H9 (cell line): ENCODE results near the gene AMER2. TPM values are rescaled to one million over a fixed set of nuclear protein-coding genes. Genes with fewer than 3 reads are reported as not detected.

Experiments
- DNase-seq: peaks from one replicate; pipeline ENCODE4 v3.0.0-alpha.2; 2017
- H2AFZ ChIP-seq: one replicate; pipeline ENCODE4 v1.6.1; 2013; ENCODE audit warnings: mild to moderate bottlenecking, low read length, control low read depth, moderate library complexity
- H2AK5ac ChIP-seq: 2 replicates; pipeline ENCODE4 v1.6.1; 2013; ENCODE audit warnings: low read length, control low read depth, mixed read lengths; ENCODE audit not compliant: insufficient read length
- H2BK120ac ChIP-seq: one replicate; pipeline ENCODE4 v1.6.1; 2013; ENCODE audit warnings: low read depth, mild to moderate bottlenecking, low read length, control low read depth, inconsistent platforms; ENCODE audit not compliant: poor library complexity, severe bottlenecking
- H2BK12ac ChIP-seq: 2 replicates; pipeline ENCODE4 v1.6.1; 2013; ENCODE audit warnings: low read length, control low read depth, mixed read lengths, low read depth; ENCODE audit not compliant: insufficient read length
- H2BK15ac ChIP-seq: 2 replicates; pipeline ENCODE4 v1.6.1; 2013; ENCODE audit warnings: low read depth, low read length, control low read depth
- H2BK20ac ChIP-seq: one replicate; pipeline ENCODE4 v1.6.1; 2013; ENCODE audit warnings: low read depth, mild to moderate bottlenecking, low read length, control low read depth, inconsistent platforms; ENCODE audit not compliant: poor library complexity, severe bottlenecking
- H2BK5ac ChIP-seq: 2 replicates; pipeline ENCODE4 v1.6.1; 2013; ENCODE audit warnings: low read length, control low read depth, mixed read lengths; ENCODE audit not compliant: insufficient read length
- H3K14ac ChIP-seq: 2 replicates; pipeline ENCODE4 v1.6.1; 2013; ENCODE audit warnings: low read length, control low read depth; ENCODE audit not compliant: insufficient read depth
- H3K18ac ChIP-seq: 2 replicates; pipeline ENCODE4 v1.6.1; 2013; ENCODE audit warnings: low read depth, mild to moderate bottlenecking, mixed read lengths, low read length, control low read depth; ENCODE audit not compliant: insufficient read length
- H3K23ac ChIP-seq: 2 replicates; pipeline ENCODE4 v1.6.1; 2013; ENCODE audit warnings: low read length, control low read depth, mixed read lengths, low read depth; ENCODE audit not compliant: insufficient read length
- H3K23me2 ChIP-seq: 2 replicates; pipeline ENCODE4 v1.6.1; 2013; ENCODE audit warnings: low read depth, mild to moderate bottlenecking, mixed read lengths, low read length, control low read depth; ENCODE audit not compliant: insufficient read length, poor library complexity, severe bottlenecking
- H3K27ac ChIP-seq: 2 replicates; pipeline ENCODE4 v1.5.1; 2013; ENCODE audit warnings: low read length, control low read depth, mixed read lengths, low read depth; ENCODE audit not compliant: insufficient read length
- H3K27me3 ChIP-seq: 2 replicates; pipeline ENCODE4 v1.6.1; 2013; ENCODE audit warnings: low read length, control low read depth, inconsistent platforms; ENCODE audit not compliant: insufficient read depth
- H3K4ac ChIP-seq: 2 replicates; pipeline ENCODE4 v1.6.1; 2013; ENCODE audit warnings: low read depth, mild to moderate bottlenecking, control low read depth, inconsistent platforms, low read length, moderate library complexity
- H3K4me1 ChIP-seq: 2 replicates; pipeline ENCODE4 v1.6.1; 2013; ENCODE audit warnings: low read length, control low read depth, inconsistent platforms; ENCODE audit not compliant: insufficient read depth
- H3K4me2 ChIP-seq: 2 replicates; pipeline ENCODE4 v1.6.1; 2013; ENCODE audit warnings: low read length, control low read depth, mixed read lengths; ENCODE audit not compliant: insufficient read length, insufficient read depth
- H3K56ac ChIP-seq: 2 replicates; pipeline ENCODE4 v1.6.1; 2013; ENCODE audit warnings: low read depth, mild to moderate bottlenecking, mixed read lengths, low read length, control low read depth; ENCODE audit not compliant: insufficient read length
- H3K79me1 ChIP-seq: 2 replicates; pipeline ENCODE4 v1.6.1; 2013; ENCODE audit warnings: low read depth, mild to moderate bottlenecking, moderate library complexity, low read length, control low read depth, inconsistent platforms; ENCODE audit not compliant: insufficient read depth, poor library complexity, severe bottlenecking
- H3K79me2 ChIP-seq: 2 replicates; pipeline ENCODE4 v1.6.1; 2013; ENCODE audit warnings: low read length, control low read depth, inconsistent platforms; ENCODE audit not compliant: insufficient read depth
- H3K9ac ChIP-seq: 2 replicates; pipeline ENCODE4 v1.6.1; 2013; ENCODE audit warnings: low read length, control low read depth, mixed read lengths; ENCODE audit not compliant: insufficient read length; ENCODE audit errors: extremely low read depth
- H3K9me3 ChIP-seq: one replicate; pipeline ENCODE4 v1.6.1; 2013; ENCODE audit warnings: low read depth, low read length, inconsistent platforms; ENCODE audit not compliant: control insufficient read depth
- H3T11ph ChIP-seq: one replicate; pipeline ENCODE4 v1.6.1; 2013; ENCODE audit warnings: mild to moderate bottlenecking, low read length, control low read depth, inconsistent platforms
- H4K20me1 ChIP-seq: one replicate; pipeline ENCODE4 v1.6.1; 2013; ENCODE audit not compliant: control insufficient read depth, insufficient read length, insufficient read depth
- H4K5ac ChIP-seq: 2 replicates; pipeline ENCODE4 v1.6.1; 2013; ENCODE audit warnings: low read depth, mild to moderate bottlenecking, mixed read lengths, low read length, control low read depth; ENCODE audit not compliant: insufficient read length
- H4K8ac ChIP-seq: replicated peaks from 2 replicates; pipeline ENCODE4 v1.6.1; 2013; ENCODE audit warnings: low read length, control low read depth, mixed read lengths, low read depth; ENCODE audit not compliant: insufficient read length
- H4K91ac ChIP-seq: 2 replicates; pipeline ENCODE4 v1.6.1; 2013; ENCODE audit warnings: low read depth, mild to moderate bottlenecking, moderate library complexity, mixed read lengths, low read length, control low read depth; ENCODE audit not compliant: insufficient read length
- H3K27ac Mint-ChIP-seq, 3 experiments: 2 replicates in 2 of 3; 3 replicates in 1 of 3; pipeline ENCODE4 v1.8.0; 2020 to 2021; ENCODE audit warnings: mixed read lengths in 3 of 3, mild to moderate bottlenecking in 1 of 3, moderate library complexity in 1 of 3
- H3K27me3 Mint-ChIP-seq: 2 replicates; pipeline ENCODE4 v1.8.0; 2021; ENCODE audit warnings: low read depth, mild to moderate bottlenecking, moderate library complexity, mixed read lengths
- H3K36me3 Mint-ChIP-seq, 3 experiments: 2 replicates in 2 of 3; 3 replicates in 1 of 3; pipeline ENCODE4 v1.8.0; 2020 to 2021; ENCODE audit warnings: low read depth in 3 of 3, mixed read lengths in 3 of 3; ENCODE audit not compliant: insufficient read depth in 1 of 3
- H3K4me1 Mint-ChIP-seq, 2 experiments: 2 replicates each; pipeline ENCODE4 v1.8.0; 2020; ENCODE audit warnings: mixed read lengths in 2 of 2
- H3K4me3 Mint-ChIP-seq, 2 experiments: 2 replicates in 1 of 2; 3 replicates in 1 of 2; pipeline ENCODE4 v1.8.0; 2020 to 2021; ENCODE audit warnings: mild to moderate bottlenecking in 2 of 2, mixed read lengths in 2 of 2, moderate library complexity in 1 of 2
- H3K9me3 Mint-ChIP-seq, 2 experiments: 2 replicates in 1 of 2; 3 replicates in 1 of 2; pipeline ENCODE4 v1.8.0; 2020; ENCODE audit warnings: mild to moderate bottlenecking in 2 of 2, mixed read lengths in 2 of 2, moderate library complexity in 1 of 2
- WGBS: extraction: QIAGEN DNeasy Blood & Tissue Kit; methylation state at CpG from one replicate; pipeline ENCODE4 v1.1.7; 2013; ENCODE audit warnings: missing lambda C conversion rate, low lambda C conversion rate, mixed read lengths; ENCODE audit not compliant: insufficient read length; ENCODE audit errors: extremely low coverage; 5-methylcytosine and 5-hydroxymethylcytosine counted together
- total RNA-seq: library from RNA; stranded (reverse); gene quantifications from 2 replicates; pipeline ENCODE4 v1.2.1, GENCODE V29; 2021
- TF ChIP-seq, protein P1 (sequence below): fragments of 200-600 bp; sonication (generic); conservative IDR thresholded peaks from 3 replicates; pipeline ENCODE4 v1.8.0; 2021; ENCODE audit warnings: antibody characterized with exemption, mild to moderate bottlenecking

Gene AMER2
- total RNA-seq, 1 experiment from 2014 or later, result 0.02 TPM

DNA sequence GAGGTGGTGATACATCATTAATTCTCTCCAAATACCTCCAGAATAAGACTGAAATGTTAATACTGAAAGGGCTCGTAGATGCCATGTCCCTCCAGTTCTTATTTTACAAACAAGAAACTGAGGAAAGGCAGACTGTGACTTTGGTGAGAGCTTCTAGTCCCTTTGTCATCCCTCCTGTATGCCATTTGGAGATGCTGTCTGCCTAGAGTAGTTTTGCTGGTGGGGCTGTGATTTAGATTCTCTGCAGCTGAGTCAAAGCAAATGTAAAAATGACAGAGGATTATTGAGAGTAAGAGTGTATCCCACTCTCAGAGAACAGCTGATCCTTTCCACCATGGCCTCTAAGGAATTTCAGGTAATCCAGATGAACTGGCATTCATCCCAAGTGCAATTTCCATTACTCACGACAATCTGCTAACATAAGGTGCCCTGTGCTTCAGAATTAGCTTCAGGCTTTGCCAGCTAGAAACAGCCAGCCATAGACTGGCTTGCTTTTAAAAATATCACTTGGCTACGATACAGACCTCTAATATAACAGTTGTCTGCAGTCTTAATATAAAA, 59.3 kb downstream of the AMER2 start:
- no peak overlapping the region for H2AFZ ChIP-seq
- no peak overlapping the region for H3K27ac Mint-ChIP-seq
- TF ChIP-seq, protein P1, sequence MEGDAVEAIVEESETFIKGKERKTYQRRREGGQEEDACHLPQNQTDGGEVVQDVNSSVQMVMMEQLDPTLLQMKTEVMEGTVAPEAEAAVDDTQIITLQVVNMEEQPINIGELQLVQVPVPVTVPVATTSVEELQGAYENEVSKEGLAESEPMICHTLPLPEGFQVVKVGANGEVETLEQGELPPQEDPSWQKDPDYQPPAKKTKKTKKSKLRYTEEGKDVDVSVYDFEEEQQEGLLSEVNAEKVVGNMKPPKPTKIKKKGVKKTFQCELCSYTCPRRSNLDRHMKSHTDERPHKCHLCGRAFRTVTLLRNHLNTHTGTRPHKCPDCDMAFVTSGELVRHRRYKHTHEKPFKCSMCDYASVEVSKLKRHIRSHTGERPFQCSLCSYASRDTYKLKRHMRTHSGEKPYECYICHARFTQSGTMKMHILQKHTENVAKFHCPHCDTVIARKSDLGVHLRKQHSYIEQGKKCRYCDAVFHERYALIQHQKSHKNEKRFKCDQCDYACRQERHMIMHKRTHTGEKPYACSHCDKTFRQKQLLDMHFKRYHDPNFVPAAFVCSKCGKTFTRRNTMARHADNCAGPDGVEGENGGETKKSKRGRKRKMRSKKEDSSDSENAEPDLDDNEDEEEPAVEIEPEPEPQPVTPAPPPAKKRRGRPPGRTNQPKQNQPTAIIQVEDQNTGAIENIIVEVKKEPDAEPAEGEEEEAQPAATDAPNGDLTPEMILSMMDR, result no peak

More for the DNA sequence above, 59.3 kb downstream of the AMER2 start:
- H3K23me2 ChIP-seq, result no peaks in the 10 kb centered on the region
- H3K4me1 ChIP-seq, result no peaks in the 10 kb centered on the region; the same call in 1 of the 2 replicates
- no peak overlapping the region for H4K5ac ChIP-seq
- H3K4ac ChIP-seq, result no peak overlapping the region
- no peak overlapping the region for H2BK5ac ChIP-seq
- DNase-seq, result no peak
- Mint-ChIP-seq H3K4me3 (no peak overlapping the region), H3K4me1 (peaks cover 20 to 32% of the 10 kb centered on the region in 2 experiments), H3K36me3 (no peaks in the 10 kb centered on the region), H3K9me3 (no peaks in the 10 kb centered on the region), H3K27me3 (peaks cover 3% of the 10 kb centered on the region; the same call in 1 of the 2 replicates)
- no peaks in the 10 kb centered on the region for H3K79me1 ChIP-seq
- no peaks in the 10 kb centered on the region for H3K79me2 ChIP-seq
- H3K27ac ChIP-seq, result no peak overlapping the region
- H3K18ac ChIP-seq, result no peak overlapping the region
- no peak overlapping the region for H2BK15ac ChIP-seq
- H3T11ph ChIP-seq, result no peak overlapping the region
- H4K20me1 ChIP-seq, result no peaks in the 10 kb centered on the region
- no peak overlapping the region for H3K23ac ChIP-seq
- no peak overlapping the region for H4K91ac ChIP-seq
- no peak overlapping the region for H3K4me2 ChIP-seq
- H2BK120ac ChIP-seq, result no peak overlapping the region
- no peaks in the 10 kb centered on the region for H3K27me3 ChIP-seq
- H2AK5ac ChIP-seq, result no peak overlapping the region
- H2BK12ac ChIP-seq, result no peak overlapping the region
- no peak overlapping the region for H2BK20ac ChIP-seq
- H3K14ac ChIP-seq, result no peak overlapping the region
- WGBS, result no CpG with 5 or more reads among the region's 3 CpGs
- H3K9me3 ChIP-seq, result no peaks in the 10 kb centered on the region
- H4K8ac ChIP-seq, result no peak overlapping the region
- H3K9ac ChIP-seq, result no peak overlapping the region
- no peak overlapping the region for H3K56ac ChIP-seq

Other genes starting within 250 kb of the AMER2 start
- gene PABPC3, start 76.2 kb downstream of the AMER2 start, total RNA-seq, result 0.26 and 0.31 TPM in 2 replicates
- gene MTMR6, start 115.2 kb upstream of the AMER2 start, total RNA-seq, result 7.0 and 8.0 TPM in 2 replicates
- gene NUP58, start 129.3 kb upstream of the AMER2 start, total RNA-seq, result 76.6 and 77.6 TPM in 2 replicates
- 16.3 and 18.2 TPM in 2 replicates for gene ATP8A2, start 199.7 kb upstream of the AMER2 start, total RNA-seq